Breast epithelium (tissue), 3 donors: Measurements from ENCODE around the gene CHERP.

Source experiments
- CTCF ChIP-seq, 3 donors: fragments of 450-650 bp; IDR thresholded peaks; one replicate each; pipeline ENCODE4 v1.5.1; 2016 to 2017; ENCODE audit warnings: antibody characterized with exemption in 3 of 3, mild to moderate bottlenecking in 3 of 3, moderate library complexity in 3 of 3
- POLR2A ChIP-seq: fragments of 450-650 bp; IDR thresholded peaks from one replicate; pipeline ENCODE4 v1.6.1; 2016; ENCODE audit warnings: antibody characterized with exemption, mild to moderate bottlenecking, moderate library complexity
- POLR2AphosphoS5 ChIP-seq, 3 donors: sonication (generic); formaldehyde crosslinking; IDR thresholded peaks; one replicate each; pipeline ENCODE4 v1.6.1; 2017; ENCODE audit warnings: antibody characterized with exemption in 3 of 3

DNA sequence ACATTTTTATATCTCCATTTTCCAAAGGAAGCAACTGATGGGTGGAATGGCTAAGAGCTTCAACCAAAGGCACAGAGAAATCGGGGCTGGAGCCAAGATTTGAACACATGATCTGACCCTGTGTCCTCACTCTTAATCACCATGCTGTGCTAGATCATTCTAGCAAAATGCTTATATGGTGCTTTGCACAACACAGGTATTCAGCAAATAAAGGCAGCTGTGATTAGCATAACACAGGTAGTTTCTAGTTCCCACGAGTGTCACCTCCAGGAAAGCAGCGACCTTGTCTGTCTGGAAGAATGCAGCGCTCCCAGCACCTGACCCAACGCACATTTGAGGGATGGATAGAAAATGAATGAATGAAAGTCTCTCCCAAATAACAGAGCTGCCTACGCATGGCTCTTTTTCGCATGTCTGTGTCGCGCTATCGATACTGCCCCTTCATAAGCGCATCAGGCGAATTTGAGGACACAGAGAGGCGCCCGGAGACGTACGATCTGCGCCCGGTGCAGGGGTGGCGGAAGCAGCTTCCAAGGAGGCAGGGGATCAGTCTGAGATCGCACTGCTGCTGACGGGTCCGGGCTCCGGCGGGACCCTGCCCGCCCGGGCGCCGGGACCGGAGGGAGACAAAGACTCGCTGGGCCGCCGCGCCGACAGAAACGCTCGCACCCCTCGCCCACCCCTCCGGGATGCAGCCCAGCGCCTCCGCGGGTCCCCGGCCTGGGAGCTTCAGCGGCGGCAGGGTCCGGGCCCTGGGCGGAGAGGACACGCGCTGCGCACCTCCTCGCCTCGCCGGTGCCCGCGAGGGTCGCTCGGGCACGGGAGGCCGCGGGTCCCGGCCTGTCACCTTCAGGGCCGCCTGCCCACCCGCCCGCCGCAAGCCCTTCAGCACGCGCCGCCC lies 71.1 kb downstream of the CHERP start:
- TF ChIP-seq CTCF (IDR thresholded peaks at IDR 0.05) (no peak), POLR2AphosphoS5 (IDR thresholded peaks at IDR 0.05) (peak in 1 of 3 donors; percentile 11), POLR2A (no peak)
